GM12891 (cell line): ENCODE measurements around the gene ZCWPW2.

Source experiments
- POLR2A ChIP-seq: IDR thresholded peaks from 2 replicates; pipeline ENCODE4 v1.6.1; 2011; ENCODE audit warnings: low read depth, low read length, control low read depth
- POLR2AphosphoS5 ChIP-seq: IDR thresholded peaks from 2 replicates; pipeline ENCODE4 v1.6.1; 2011; ENCODE audit warnings: low read depth, low read length, control low read depth
- SPI1 ChIP-seq: IDR thresholded peaks from 2 replicates; pipeline ENCODE4 v1.6.1; 2011; ENCODE audit warnings: low read depth, low read length, control low read depth

GRCh38 chr3:28544236-28544635 is 195.7 kb downstream of the ZCWPW2 start:
- no peak for TF ChIP-seq POLR2A
- no peak for TF ChIP-seq SPI1
- TF ChIP-seq POLR2AphosphoS5: no peak
